ENCODE data around the gene KIAA1217. TPM values are rescaled to one million over a fixed set of nuclear protein-coding genes. Genes with fewer than 3 reads are reported as not detected.

Gene KIAA1217
- total RNA-seq, 1 experiment from 2014 or later: 18.6 TPM

DNA sequence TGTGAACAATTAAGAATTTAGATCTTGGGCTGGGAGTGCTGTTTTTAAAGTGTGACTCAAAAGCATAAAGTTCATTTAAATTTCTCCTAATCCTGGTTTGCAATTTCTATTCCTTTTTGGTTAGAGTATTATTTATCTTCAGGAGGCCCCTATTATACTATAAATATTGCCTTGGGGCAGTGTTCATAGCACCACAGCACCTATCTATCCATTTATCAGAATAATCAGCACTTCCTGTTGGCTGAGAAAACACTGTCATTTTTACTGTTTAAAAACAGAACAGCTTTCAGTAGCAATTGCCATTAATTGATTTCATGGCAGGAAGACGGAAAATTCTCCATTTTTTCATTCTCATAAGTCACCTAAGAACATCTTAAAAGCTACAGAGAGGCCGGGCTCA, 111.4 kb downstream of the KIAA1217 start:
- no CpG with 5 or more reads among the region's 2 CpGs for WGBS (ENCODE audit: extremely low coverage, insufficient read length, low lambda C conversion rate)

More for the DNA sequence above, 111.4 kb downstream of the KIAA1217 start:
- Mint-ChIP-seq H3K4me1 (peaks cover 12% of the 10 kb centered on the region in 2 experiments), H3K27me3 (ENCODE audit: low read depth) (no peaks in the 10 kb centered on the region; the same call in 1 of the 2 replicates), H3K9me3 (no peaks in the 10 kb centered on the region; a peak in 1 of 5 replicates), H3K36me3 (ENCODE audit: insufficient read depth in 1 of 3, low read depth in 3 of 3) (peaks cover 0 to 2% (median 1%) of the 10 kb centered on the region in 3 experiments; a peak in 4 of 7 replicates), H3K27ac (no peak overlapping the region), H3K4me3 (no peak overlapping the region)
- Histone ChIP-seq H3K4me1 (ENCODE audit: insufficient read depth, low read length) (no peaks in the 10 kb centered on the region), H3K23ac (ENCODE audit: insufficient read length, low read depth, low read length) (no peak overlapping the region), H2BK5ac (ENCODE audit: insufficient read length, low read length) (no peak overlapping the region), H4K5ac (ENCODE audit: insufficient read length, low read depth, low read length) (no peak overlapping the region), H2AK5ac (ENCODE audit: insufficient read length, low read length) (no peak overlapping the region), H3K4ac (ENCODE audit: low read depth, low read length) (no peak overlapping the region), H3K18ac (ENCODE audit: insufficient read length, low read depth, low read length) (no peak overlapping the region), H3K79me2 (ENCODE audit: insufficient read depth, low read length) (no peaks in the 10 kb centered on the region), H3K14ac (ENCODE audit: insufficient read depth, low read length) (no peak overlapping the region), H3K23me2 (ENCODE audit: insufficient read length, low read depth, low read length, poor library complexity, severe bottlenecking) (no peaks in the 10 kb centered on the region), H2BK15ac (ENCODE audit: low read depth, low read length) (no peak overlapping the region), H4K8ac (replicated peaks; ENCODE audit: insufficient read length, low read depth, low read length) (no peak overlapping the region), H3T11ph (ENCODE audit: low read length) (no peak overlapping the region), H2BK120ac (ENCODE audit: low read depth, low read length, poor library complexity, severe bottlenecking) (no peak overlapping the region), H3K9me3 (ENCODE audit: control insufficient read depth, low read depth, low read length) (no peaks in the 10 kb centered on the region), H3K56ac (ENCODE audit: insufficient read length, low read depth, low read length) (no peak overlapping the region), H3K27me3 (ENCODE audit: insufficient read depth, low read length) (no peaks in the 10 kb centered on the region), H3K27ac (ENCODE audit: insufficient read length, low read depth, low read length) (no peak overlapping the region), H3K4me2 (ENCODE audit: insufficient read depth, insufficient read length, low read length) (no peak overlapping the region), H2BK12ac (ENCODE audit: insufficient read length, low read depth, low read length) (no peak overlapping the region), H2BK20ac (ENCODE audit: low read depth, low read length, poor library complexity, severe bottlenecking) (no peak overlapping the region), H3K79me1 (ENCODE audit: insufficient read depth, low read depth, low read length, poor library complexity, severe bottlenecking) (no peaks in the 10 kb centered on the region), H4K91ac (ENCODE audit: insufficient read length, low read depth, low read length) (no peak overlapping the region), H2AFZ (ENCODE audit: low read length) (no peak overlapping the region), H4K20me1 (ENCODE audit: control insufficient read depth, insufficient read depth, insufficient read length) (no peaks in the 10 kb centered on the region), H3K9ac (ENCODE audit: extremely low read depth, insufficient read length, low read length) (no peak overlapping the region)
- TF ChIP-seq, protein P1, sequence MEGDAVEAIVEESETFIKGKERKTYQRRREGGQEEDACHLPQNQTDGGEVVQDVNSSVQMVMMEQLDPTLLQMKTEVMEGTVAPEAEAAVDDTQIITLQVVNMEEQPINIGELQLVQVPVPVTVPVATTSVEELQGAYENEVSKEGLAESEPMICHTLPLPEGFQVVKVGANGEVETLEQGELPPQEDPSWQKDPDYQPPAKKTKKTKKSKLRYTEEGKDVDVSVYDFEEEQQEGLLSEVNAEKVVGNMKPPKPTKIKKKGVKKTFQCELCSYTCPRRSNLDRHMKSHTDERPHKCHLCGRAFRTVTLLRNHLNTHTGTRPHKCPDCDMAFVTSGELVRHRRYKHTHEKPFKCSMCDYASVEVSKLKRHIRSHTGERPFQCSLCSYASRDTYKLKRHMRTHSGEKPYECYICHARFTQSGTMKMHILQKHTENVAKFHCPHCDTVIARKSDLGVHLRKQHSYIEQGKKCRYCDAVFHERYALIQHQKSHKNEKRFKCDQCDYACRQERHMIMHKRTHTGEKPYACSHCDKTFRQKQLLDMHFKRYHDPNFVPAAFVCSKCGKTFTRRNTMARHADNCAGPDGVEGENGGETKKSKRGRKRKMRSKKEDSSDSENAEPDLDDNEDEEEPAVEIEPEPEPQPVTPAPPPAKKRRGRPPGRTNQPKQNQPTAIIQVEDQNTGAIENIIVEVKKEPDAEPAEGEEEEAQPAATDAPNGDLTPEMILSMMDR (conservative IDR thresholded peaks at IDR 0.05): no peak
- no peak for DNase-seq

Data from H9 (cell line).